H1 (cell line): Measurements from ENCODE around the gene MRPL39. TPM values are rescaled to one million over a fixed set of nuclear protein-coding genes. Genes with fewer than 3 reads are reported as not detected.

Source experiments
- EGR1 ChIP-seq: IDR thresholded peaks from 2 replicates; pipeline ENCODE4 v1.6.1; 2011; ENCODE audit warnings: low read depth, low read length, borderline replicate concordance
- HDAC6 ChIP-seq: IDR thresholded peaks from one replicate; pipeline ENCODE4 v1.7.1; 2012; ENCODE audit warnings: low read depth, mild to moderate bottlenecking, inconsistent platforms, low read length, moderate library complexity
- RAD21 ChIP-seq, 2 experiments: IDR thresholded peaks in 1 of 2; conservative IDR thresholded peaks in 1 of 2; 2 replicates each; pipeline ENCODE4 v1.6.1; 2011; ENCODE audit warnings: low read depth in 2 of 2, low read length in 2 of 2, improper control_type of control experiment in 1 of 2, inconsistent platforms in 1 of 2, mild to moderate bottlenecking in 1 of 2, moderate library complexity in 1 of 2
- polyA plus RNA-seq, 7 experiments: library from polyadenylated mRNA; depleted of rRNA in 3 of 7; stranded (reverse) in 5 of 7; unstranded in 2 of 7; fragments of >200 nt in 5 of 7; fragments of 200-250 nt in 2 of 7; gene quantifications; 1 replicate in 5 of 7; 2 replicates in 1 of 7; 4 replicates in 1 of 7; pipeline versions ENCODE4 v1.2.1 to v1.2.3, GENCODE V29; 2011 to 2013; ENCODE audit warnings: missing spikeins in 2 of 7, mixed read lengths in 2 of 7
- total RNA-seq: library from RNA; stranded (reverse); fragmentation: NEBNext Ultra II Directional; extraction: Animal tissue kit (Norgen Biotek cat#: 25700); gene quantifications from 2 replicates; pipeline ENCODE4 v1.2.1, GENCODE V29; 2021

MRPL39 gene
- total and polyA plus RNA-seq, 2 of the 8 experiments (the other 6 are each of a cell fraction or from before 2014, with no cell fraction given), result 20.3 to 43.2 TPM

GRCh38 chr21:25619198-25619597, 11.9 kb upstream of the MRPL39 start (continued):
- TF ChIP-seq EGR1 (no peak), HDAC6 (no peak), RAD21 (IDR thresholded peaks at IDR 0.05 in 1 of 2, conservative IDR thresholded peaks at IDR 0.05 in 1 of 2; ENCODE audit: low read depth in 2 of 2, low read length in 2 of 2) (no peak)
